Eye (tissue), 1 donor: Measurements from ENCODE around the gene BATF.

Experiments
- DNase-seq: peaks from one replicate; pipeline ENCODE4 v3.0.0-alpha.2; 2015

The BATF gene

GRCh38 chr14:75563931-75564330, 41.7 kb downstream of the BATF start:
- DNase-seq = no peak

DNA sequence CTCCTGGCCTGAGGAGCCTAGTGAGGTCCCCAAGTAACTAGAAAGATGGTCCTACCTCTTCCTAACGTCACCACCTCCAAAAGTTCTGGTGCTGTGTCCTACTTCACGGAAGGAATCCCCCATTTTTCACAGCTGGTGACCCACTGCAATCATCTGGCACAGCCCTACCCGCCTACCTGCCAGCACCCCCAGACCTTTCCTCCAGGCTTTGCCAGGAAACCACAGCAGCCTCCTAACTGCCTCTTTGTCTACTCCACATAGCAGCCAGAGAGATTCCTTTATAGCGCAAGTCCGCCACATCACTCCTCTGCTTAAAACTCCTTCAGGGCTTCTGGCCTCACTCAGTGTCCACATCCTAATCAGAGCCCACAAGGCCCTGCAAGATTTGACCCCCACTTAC, 42.8 kb downstream of the BATF start:
- no peak for DNase-seq

- DNase-seq = no peak
These were observed 44.1 kb downstream of the BATF start for GRCh38 chr14:75566321-75566720.

DNA sequence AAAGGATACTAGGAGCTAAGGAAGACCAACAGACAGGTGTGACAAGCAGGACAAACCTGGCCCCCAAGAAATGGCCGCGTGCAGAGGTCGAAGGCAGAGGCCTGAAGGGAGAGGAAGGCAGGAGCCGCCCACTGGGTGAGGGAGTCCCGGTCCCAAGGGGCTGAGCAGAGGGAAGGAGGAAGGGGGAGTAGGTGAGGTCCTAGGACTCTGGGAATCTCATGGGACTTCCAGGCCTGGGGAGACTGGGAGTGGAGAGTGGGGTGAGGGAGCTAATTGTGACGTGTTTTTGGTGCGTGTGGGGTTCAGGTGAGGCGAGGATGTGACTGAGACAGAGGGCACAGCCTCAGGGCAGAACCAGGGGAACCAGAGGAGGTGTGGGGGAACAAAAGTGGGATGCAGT, 44.5 kb downstream of the BATF start:
- no peak for DNase-seq

DNA sequence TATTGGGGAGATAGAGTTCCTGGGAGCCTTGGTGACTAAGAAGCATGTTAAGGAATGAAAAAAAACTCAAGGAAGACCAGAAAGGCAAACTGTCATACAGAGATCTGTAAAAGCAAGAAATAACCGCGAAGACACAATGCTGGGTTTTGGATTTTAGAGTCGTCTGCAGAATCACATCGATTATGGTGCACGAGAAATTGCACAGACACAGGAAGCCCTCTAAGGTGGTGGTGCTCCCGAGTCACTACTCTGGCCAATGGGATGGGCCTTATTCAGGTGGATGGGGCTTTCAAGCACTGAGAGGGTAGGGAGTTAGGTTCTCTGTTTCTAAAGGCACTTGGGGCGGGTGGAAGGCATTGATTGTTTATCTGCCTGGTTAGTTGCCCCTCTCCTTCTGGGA, 45.9 kb downstream of the BATF start:
- no peak for DNase-seq

DNA sequence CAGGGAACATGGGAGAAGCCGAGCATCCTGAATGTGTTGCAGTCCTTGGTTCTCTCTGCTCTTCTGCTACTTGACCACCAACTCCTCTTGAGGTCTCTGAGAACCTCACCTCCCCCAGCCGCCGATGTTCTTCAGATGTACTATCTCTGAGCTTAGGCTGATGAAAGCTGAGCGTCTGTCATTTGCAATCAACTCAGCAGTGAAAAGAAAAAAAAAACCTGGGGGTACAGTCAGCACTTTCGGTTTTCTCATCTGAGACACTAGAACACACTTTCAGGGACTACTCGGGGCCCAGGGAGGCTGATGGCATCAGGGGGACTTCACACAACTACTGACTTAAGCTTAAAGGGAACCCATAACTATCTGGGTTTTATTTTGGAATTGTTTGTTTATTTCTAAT, 46.5 kb downstream of the BATF start:
- no peak for DNase-seq

DNA sequence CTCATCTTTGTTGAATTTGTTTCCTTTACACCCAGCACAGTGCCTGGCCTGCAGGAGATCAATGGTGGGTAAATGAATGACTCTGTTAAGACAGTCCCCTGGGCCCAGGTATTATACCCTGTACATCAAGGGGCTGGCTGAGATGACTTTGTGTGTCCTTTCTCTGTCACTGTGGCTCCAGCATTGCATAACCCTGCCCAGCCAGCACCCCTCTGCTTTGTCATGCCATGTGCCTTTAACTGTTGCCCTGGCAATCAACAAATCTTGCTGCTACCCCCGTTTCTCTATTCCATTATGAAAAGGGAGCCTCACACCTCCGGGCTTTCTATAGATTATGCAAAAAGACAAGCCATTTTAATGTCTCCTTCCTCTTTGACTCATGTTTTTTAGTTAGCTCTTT, 48.5 kb downstream of the BATF start:
- DNase-seq = no peak

DNA sequence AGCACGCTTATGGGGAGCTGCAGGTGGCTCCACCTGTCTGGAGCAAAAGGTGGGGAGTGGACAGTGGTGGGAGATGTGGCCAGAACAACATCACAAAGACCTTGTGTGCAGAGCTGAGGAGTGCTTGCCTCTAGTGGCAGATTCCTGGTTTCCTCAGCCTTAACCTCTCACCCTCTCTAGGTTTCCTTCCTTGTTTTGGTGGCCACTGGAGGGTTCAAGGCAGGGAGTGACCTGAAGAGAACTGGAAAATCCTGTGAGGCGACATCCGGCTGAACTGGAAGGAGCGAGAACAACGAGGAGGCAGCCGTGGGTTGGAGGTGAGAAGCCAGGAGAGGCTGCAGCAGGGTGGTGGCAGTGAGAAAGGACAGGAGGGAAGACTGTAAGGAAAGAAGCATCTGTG, 49.8 kb downstream of the BATF start:
- no peak for DNase-seq

DNA sequence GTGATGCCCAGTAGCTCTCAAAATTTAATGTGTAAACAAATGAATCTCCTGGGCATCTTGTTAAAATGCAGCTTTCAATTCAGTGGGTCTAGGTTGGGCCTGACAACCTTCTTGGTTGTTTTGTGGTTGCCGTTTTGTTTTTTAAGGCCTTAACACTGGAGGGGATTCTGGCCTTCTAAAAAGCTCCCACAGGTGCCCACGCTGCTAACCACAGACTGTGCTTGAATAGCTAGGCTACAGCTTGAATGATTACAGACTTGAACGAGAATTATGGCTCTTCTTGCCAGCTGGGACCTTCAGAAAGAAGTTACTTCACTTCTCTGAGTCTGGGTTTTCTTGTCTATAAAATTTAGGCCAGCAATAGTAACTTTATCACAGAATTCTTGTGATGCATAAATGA, 54.8 kb downstream of the BATF start:
- DNase-seq = no peak

GRCh38 chr14:75577729-75578101, 55.4 kb downstream of the BATF start:
- DNase-seq = peak; percentile 91

DNA sequence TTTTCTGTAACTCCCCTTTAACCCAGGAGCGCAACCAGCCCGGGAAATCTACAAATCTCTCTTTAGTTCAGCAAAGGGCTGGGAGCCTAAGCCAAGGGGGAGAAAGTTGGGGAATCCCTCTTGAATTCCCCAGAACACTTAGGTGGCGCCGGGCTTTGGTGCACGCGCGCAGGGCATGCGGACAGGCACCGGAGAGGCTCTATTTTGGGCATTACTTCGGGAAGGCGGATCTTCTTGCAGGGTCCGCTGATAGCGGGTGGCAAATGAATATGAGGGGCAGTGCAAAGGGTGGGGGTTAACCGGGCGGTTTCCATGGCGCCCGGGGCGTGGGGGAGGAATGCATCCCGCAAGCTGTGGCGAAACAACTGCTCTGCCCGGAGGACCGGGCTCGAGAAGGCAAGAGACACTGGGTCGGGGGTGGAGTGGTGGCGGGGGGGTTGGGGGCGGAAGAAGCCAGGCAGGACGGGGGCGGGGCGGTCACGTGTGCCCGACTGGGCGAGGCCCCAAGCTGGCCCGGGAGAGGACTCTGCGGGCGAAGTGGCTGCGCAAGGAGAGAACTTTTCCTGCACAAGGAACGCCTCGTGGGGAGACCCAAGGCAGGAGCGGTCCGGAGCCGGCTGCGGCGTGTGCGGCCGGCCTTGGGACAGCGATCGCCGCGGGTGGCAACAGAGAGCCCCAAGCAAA, 56.0 kb downstream of the BATF start, which contains the start of gene FLVCR2:
Gene FLVCR2, plus strand, starts transcription at position 519 of the 684 bp plus-strand sequence. CDS start 353 bp downstream, outside the sequence.
- peak; percentile 80 for DNase-seq

DNA sequence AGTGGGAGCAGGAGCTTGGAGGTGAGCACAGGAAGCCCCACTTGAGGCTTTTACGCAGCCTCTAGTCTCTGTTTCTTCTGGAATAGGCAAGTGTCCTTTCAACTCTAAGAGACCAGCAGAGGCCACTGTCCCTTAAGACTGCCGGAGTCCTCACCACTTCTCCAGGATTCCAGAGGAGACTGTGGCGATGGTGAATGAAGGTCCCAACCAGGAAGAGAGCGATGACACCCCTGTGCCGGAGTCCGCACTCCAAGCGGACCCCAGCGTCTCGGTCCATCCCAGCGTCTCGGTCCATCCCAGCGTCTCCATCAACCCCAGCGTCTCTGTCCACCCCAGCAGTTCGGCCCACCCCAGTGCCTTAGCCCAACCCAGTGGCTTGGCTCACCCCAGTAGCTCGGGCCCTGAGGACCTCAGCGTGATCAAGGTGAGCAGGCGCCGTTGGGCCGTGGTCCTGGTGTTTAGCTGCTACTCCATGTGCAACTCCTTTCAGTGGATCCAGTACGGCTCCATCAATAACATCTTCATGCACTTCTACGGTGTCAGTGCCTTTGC, 56.6 kb downstream of the BATF start:
- peak; percentile 68 for DNase-seq

- DNase-seq = peak; percentile 26
These were observed 57.1 kb downstream of the BATF start for GRCh38 chr14:75579338-75579864.

- no peak for DNase-seq
These were observed 57.6 kb downstream of the BATF start for GRCh38 chr14:75579882-75580281.

DNA sequence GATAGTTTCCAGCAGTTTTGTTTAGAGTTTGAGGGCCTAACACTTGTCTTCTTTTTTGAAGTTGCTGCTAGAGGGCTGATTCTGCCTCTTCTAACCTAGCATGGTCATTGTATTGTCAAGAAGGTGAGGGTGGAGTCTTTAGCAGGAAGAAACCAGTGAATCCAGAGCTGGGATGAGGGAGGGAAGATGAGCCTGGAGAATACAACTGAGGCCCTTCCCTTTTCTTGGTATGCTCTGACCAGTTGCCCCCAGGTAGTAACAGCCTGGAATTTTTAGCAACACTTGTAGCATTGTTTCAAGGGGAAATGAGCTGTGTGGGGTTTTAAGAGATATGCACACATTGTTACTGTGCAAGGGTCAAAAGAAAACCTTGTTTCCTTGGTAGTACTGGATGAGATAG, 65.1 kb downstream of the BATF start:
- DNase-seq = no peak

- no peak for DNase-seq
These were observed 67.7 kb downstream of the BATF start for GRCh38 chr14:75589931-75590330.

GRCh38 chr14:75591331-75591946, 69.2 kb downstream of the BATF start:
- no peak for DNase-seq

GRCh38 chr14:75591987-75592575, 69.8 kb downstream of the BATF start:
- no peak for DNase-seq

GRCh38 chr14:75595226-75595625, 73.0 kb downstream of the BATF start:
- no peak for DNase-seq
